SK-N-SH treated with all-trans-retinoic acid at 6 μM for 48 hours (cell line): ENCODE measurements around the gene COL16A1.

Source experiments
- ARNTL ChIP-seq: fragments of 450-650 bp; formaldehyde crosslinking; IDR thresholded peaks from 2 replicates; pipeline ENCODE4 v1.5.0; 2020; ENCODE audit warnings: low read depth, mild to moderate bottlenecking, moderate library complexity, borderline replicate concordance
- CREB5 ChIP-seq: fragments of 250-450 bp; sonication (Bioruptor Pico); IDR thresholded peaks from 2 replicates; pipeline ENCODE4 v1.5.1; 2020; ENCODE audit warnings: low read depth, mild to moderate bottlenecking, moderate library complexity
- CSDC2 ChIP-seq: fragments of 250-450 bp; sonication (Bioruptor Pico); IDR thresholded peaks from 2 replicates; pipeline ENCODE4 v1.5.0; 2020; ENCODE audit warnings: mild to moderate bottlenecking, moderate library complexity
- CSRNP3 ChIP-seq: fragments of 250-450 bp; sonication (Bioruptor Pico); IDR thresholded peaks from 2 replicates; pipeline ENCODE4 v1.5.1; 2021; ENCODE audit warnings: mild to moderate bottlenecking, moderate library complexity
- GLIS3 ChIP-seq: fragments of 250-450 bp; sonication (Bioruptor Pico); IDR thresholded peaks from 2 replicates; pipeline ENCODE4 v1.5.0; 2020; ENCODE audit warnings: mild to moderate bottlenecking, moderate library complexity
- ISL1 ChIP-seq: fragments of 250-450 bp; sonication (Bioruptor Pico); IDR thresholded peaks from 2 replicates; pipeline ENCODE4 v2.1.2; 2022; ENCODE audit warnings: mild to moderate bottlenecking, moderate library complexity
- PATZ1 ChIP-seq: fragments of 250-450 bp; sonication (Bioruptor Pico); IDR thresholded peaks from 2 replicates; pipeline ENCODE4 v1.8.0; 2020; ENCODE audit warnings: mild to moderate bottlenecking, moderate library complexity, borderline replicate concordance
- POU6F1 ChIP-seq: fragments of 250-450 bp; sonication (Bioruptor Pico); IDR thresholded peaks from 2 replicates; pipeline ENCODE4 v1.8.0; 2021; ENCODE audit warnings: low read depth, mild to moderate bottlenecking, moderate library complexity, borderline replicate concordance
- PPARA ChIP-seq: fragments of 250-450 bp; sonication (Bioruptor Pico); IDR thresholded peaks from 2 replicates; pipeline ENCODE4 v1.5.0; 2020; ENCODE audit warnings: mild to moderate bottlenecking, borderline replicate concordance
- RARB ChIP-seq: fragments of 250-450 bp; sonication (Bioruptor Pico); IDR thresholded peaks from 2 replicates; pipeline ENCODE4 v1.8.0; 2021; ENCODE audit warnings: mild to moderate bottlenecking, moderate library complexity
- TOX ChIP-seq: fragments of 250-450 bp; sonication (Bioruptor Pico); IDR thresholded peaks from 2 replicates; pipeline ENCODE4 v1.8.0; 2021; ENCODE audit warnings: mild to moderate bottlenecking, moderate library complexity, borderline replicate concordance
- ZFP3 ChIP-seq: fragments of 250-450 bp; sonication (Bioruptor Pico); IDR thresholded peaks from 2 replicates; pipeline ENCODE4 v1.5.0; 2020; ENCODE audit warnings: mild to moderate bottlenecking, moderate library complexity
- ZNF565 ChIP-seq: fragments of 450-650 bp; formaldehyde crosslinking; conservative IDR thresholded peaks from 2 replicates; pipeline ENCODE4 v1.5.0; 2020; ENCODE audit warnings: low read depth, mild to moderate bottlenecking, moderate library complexity
- ZNF70 ChIP-seq: fragments of 450-650 bp; formaldehyde crosslinking; IDR thresholded peaks from 2 replicates; pipeline ENCODE4 v1.5.0; 2020; ENCODE audit warnings: mild to moderate bottlenecking, moderate library complexity

- TF ChIP-seq POU6F1 (CRISPR knock-in tag), result no peak
- no peak for TF ChIP-seq ZNF70 (CRISPR knock-in tag)
- TF ChIP-seq ZFP3 (CRISPR knock-in tag), result no peak
- no peak for TF ChIP-seq ISL1 (CRISPR knock-in tag)
- no peak for TF ChIP-seq PATZ1 (CRISPR knock-in tag)
- no peak for TF ChIP-seq TOX (CRISPR knock-in tag)
- TF ChIP-seq GLIS3 (CRISPR knock-in tag), result no peak
- no peak for TF ChIP-seq RARB (CRISPR knock-in tag)
- TF ChIP-seq PPARA, result no peak
- TF ChIP-seq ZNF565 (CRISPR knock-in tag), result no peak
- no peak for TF ChIP-seq CREB5 (CRISPR knock-in tag)
- TF ChIP-seq CSDC2, result no peak
- no peak for TF ChIP-seq CSRNP3 (CRISPR knock-in tag)
- TF ChIP-seq ARNTL (CRISPR knock-in tag), result no peak
Measured at GRCh38 chr1:31731049-31731565, 27.3 kb upstream of the COL16A1 start.
